Left cardiac atrium (tissue), 4 donors: ENCODE data around the gene CFAP73. TPM values are rescaled to one million over a fixed set of nuclear protein-coding genes. Genes with fewer than 3 reads are reported as not detected.

Experiments
- ATAC-seq, 2 donors: fragments of 200-7000 bp; cut with Tn5 transposase; one replicate each; pipeline ENCODE4 v1.9.1; 2020; ENCODE audit warnings: mild to moderate bottlenecking in 2 of 2, moderate library complexity in 2 of 2
- DNase-seq: peaks from one replicate; pipeline ENCODE4 v3.0.0-alpha.2; 2020
- intact Hi-C, 2 donors: fragments of 100-400 bp; cut with DNase I; formaldehyde crosslinking; loops; one replicate each; pipeline versions ENCODE4 v1.14.1 to v1.15.1; 2022 to 2023
- total RNA-seq, 2 donors: library from RNA; stranded (reverse); fragmentation: NEBNext Ultra II Directional; extraction: Animal tissue kit (Norgen Biotek cat#: 25700); gene quantifications; one replicate each; pipeline ENCODE4 v1.2.1, GENCODE V29; 2021
- donor health status: DM: no; HTN: yes; CAD: no.
- donor health status: DM: no; HTN: yes; CAD: no; lungs with severe emphysema.
- donor health status: DM: yes; HTN: yes; CAD: no.
- donor health status: Dilated cardiomyopathy.

Gene CFAP73
- total RNA-seq, 2 donors from 2014 or later: not detected

DNA sequence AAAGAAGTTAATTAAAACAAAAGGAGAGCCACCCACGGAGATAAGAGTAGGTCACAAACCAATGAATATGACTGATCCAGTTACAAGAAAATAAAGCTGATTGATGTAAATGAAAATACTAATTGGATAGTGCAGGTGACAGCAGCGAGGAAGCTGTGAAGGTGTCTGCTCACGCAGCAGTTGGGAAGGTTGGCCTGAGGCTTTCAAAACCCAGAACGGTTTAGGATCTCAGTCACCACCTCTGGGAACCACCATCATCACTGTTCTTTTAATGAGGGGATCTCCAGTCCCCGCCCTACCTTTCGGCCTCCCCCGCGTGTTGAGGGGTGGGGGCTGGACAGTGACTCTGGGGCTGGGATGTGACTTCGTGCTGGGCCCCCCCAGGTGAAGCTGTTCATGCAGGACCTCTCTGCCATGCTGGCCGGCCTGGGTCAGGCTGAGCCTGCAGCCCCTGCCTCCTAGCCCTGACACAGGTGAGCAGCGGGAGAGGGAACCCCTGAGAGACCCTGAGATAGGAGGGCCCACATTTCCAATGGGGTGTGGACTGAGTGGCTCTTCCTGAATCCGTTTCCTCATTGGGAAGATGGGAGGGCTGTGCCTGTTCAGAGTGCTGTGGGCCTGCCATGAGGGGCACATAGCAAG lies 7.8 kb downstream of the CFAP73 start:
- ATAC-seq (no peak), DNase-seq (no peak)
- intact Hi-C loops: loop anchor here in 1 of 2 donors (5.0 kb wide), 1 partner anchor 110 kb away; no protein-coding TSS in a partner anchor

DNA sequence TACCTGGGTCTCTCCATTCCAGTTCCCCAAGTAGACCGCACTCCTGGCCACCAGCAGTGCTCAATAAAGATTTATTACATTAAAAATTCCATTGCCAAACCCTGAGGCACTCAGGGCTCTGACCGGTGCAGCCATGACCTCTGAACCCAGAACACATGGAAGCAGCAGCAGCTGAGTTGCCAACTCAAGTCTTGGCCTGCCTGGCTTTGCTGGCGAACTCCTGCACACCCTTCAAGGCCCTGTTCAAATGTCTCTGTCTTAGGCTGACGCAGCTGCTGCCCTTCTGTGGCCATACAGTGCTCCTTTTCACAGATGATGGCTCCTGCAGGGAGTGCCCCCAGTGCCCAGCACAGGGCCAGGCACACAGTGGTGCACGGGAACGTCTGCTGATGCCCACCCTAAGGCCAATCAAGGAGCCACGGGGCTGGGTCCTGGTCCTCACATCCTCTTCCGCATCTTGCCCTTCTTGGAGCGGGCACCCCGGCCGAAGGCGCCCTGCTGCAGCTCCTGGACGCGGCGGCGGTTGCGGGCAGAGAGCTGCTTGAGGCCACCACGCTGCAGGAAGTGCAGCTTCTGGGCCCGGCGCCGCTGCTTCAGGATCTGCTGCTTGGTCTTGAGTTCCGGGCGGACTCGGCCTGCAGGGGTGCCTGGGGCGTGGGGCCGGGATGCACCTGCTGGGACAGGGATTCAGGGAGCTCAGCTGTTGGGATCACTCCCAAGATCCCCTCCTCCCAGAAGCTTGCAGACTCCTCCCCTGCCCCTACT lies 9.1 kb downstream of the CFAP73 start:
- ATAC-seq (no peak), DNase-seq (no peak)
- intact Hi-C loops: loop anchor here in 1 of 2 donors (5.0 kb wide), 1 partner anchor 111 kb away; no protein-coding TSS in a partner anchor

DNA sequence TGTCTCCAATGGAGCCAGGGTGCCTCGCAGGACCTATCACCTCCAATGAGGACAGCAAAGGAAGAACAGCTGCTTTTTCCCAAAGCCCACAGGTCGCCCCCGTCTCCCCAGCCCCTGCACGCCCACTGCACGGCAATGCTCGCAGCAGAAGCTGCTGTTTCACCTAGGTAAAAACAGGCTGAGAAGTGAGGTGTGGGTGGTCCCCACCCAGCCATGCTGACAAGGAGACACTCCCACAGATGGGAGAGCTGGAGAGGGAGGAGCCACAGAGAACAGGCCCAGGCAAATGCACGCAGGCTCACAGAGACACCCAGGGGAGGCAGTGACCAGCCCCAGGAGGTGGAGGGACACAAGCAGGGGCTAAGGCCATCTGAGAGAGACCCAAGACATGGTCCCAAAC lies 10.4 kb downstream of the CFAP73 start:
- intact Hi-C loops: loop anchor here in 1 of 2 donors (5.0 kb wide), 1 partner anchor 113 kb away; no protein-coding TSS in a partner anchor
- DNase-seq (no peak), ATAC-seq (no peak)

DNA sequence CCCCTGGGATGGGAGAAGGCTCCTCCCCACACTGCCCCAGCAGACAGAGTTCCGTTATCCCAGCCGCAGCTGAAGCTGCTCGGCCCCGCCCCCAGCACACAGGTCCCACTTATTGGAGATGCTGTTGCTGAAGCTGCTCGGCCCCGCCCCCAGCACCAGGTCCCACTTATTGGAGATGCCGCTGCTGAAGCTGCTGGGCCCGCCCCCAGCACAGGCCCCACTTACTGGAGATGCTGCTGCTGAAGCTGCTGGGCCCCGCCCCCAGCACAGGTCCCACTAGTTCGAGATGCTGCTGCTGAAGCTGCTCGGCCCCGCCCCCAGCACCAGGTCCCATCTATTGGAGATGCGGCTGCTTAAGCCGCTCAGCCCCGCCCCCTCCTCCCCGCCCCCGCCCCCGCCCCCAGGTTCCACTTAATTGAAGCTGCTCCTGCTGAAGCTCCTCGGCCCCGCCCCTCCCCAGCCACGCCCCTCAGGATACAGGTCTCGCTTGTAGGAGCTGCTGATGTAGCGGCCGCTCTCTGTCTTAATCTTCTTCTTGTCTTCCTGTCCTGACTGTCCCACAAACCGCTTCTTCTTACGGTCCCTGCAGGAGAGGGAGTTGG lies 12.0 kb downstream of the CFAP73 start:
- no peak for DNase-seq
- no peak for ATAC-seq
- intact Hi-C loops: no loop called here

DNA sequence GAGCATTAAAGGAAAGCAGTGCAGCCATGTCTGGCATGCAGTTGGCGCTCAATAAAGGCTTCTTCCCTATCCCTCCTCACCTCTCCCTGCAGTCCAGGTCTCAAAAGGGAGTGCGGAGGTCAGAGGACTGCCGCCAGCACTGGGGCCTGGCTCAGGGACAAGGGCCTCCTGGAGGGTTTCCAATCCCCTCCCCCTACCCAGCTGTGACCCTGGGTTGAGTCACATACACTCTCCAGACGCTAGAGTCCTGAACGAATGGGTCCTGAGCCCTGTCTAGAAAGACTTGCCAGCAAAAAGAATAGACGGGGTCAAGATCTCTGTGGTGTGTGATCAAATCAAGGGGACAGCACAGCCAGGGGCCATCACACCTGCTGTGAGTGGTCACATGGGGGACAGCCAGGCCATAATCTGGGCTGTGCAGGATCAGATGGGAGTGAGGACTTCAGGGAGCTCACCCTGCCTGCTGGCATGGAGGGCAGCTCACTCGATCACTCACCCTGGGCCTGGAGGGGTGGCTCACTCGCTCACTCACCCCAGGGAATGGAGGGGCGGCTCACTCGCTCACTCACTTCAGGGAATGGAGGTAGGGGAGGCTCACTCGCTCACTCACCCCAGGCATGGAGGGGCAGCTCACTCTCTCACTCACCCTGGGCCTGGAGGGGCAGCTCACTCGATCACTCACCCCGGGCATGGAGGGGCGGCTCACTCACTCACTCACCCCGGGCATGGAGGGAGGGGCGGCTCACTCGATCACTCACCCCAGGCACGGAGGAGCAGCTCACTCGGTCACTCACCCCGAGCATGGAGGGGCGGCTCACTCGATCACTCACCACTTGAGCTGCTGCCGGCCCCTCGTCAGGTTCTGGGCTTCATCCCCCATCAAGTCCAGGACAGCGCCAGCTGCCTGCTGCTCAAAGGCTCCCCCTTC lies 12.8 kb downstream of the CFAP73 start:
- intact Hi-C loops: no loop called here
- ATAC-seq (peak; percentile 60 to 66), DNase-seq (no peak)

DNA sequence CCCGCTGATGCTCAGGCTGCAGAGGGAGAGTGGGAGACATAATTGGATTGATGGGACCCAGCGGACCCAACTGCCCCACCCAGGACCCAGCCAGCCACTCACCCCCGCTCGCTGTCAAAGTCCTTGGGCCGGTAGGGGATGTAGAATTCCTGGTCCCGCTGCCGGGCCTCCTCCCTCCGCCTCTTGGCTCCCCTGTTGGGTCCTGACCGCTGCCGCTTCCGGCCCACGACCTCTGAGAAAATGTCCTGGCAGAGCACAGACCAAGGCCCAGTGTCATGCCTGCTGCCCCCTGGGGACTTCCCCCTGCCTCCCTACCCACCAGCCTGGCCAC lies 13.5 kb downstream of the CFAP73 start:
- ATAC-seq (no peak), DNase-seq (no peak)
- intact Hi-C loops: no loop called here

DNA sequence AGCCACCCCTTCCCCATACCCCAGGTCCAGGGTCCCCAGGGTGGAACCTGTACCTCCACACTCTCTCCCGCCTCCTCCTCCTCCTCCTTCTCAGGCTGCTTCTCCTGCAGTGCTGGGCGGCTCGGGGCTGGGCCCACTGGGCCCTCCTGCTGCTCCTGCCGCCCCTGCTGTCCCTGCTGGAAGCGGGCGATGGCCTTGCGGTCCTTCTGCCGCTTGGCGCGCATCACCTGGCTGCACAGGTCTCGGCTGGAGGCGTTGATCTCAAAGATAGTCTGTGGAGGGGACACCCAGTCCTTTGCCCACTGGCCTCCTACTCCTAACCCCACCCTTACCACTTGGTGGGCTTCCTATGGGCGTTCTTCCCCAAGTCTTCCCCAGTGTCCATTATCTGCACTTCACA lies 14.5 kb downstream of the CFAP73 start:
- ATAC-seq (no peak), DNase-seq (no peak)
- intact Hi-C loops: no loop called here

DNA sequence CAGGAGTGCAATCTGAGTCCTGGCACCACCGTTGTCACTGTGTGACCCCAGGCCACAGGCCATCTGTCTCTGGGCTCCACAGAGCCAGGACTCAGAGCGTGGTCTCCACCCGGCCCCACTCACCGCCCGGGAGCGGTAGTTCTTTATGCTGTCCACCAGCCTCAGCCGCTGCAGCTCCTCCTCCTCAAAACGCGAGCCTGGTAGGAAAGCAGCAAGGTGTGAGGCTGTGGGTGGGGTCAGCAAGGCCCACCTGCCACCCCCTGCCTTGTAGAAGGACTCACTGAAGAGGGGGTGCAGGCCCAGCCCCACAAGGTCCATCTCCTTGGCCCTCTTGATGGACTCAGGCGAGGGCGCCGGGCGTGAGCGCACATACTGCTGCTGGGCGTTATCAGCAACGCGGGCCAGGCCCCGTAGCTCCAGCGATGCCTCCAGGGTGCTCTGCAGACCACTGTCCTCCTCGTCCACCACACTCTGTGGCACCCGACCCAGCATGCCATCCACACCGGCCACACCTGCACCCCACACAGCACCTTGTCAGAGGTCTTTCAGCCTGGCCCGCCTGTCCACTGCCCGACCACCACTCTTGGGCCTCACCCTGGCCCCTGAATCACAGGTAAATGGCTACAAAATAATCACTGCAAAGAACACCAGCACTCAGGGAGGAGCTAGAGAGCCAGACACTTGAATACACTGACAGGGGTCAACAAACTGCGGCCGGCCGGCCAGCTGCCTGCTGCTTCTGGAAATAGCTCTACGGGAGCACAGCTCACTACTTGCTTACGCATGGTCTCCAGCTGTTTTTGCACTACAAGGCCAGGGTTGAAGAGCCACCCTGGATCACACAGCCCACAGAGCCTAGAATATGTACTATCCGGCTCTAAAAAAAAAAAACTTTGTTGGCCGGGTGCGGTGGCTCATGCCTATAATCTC lies 16.3 kb downstream of the CFAP73 start:
- DNase-seq (no peak), ATAC-seq (no peak)
- intact Hi-C loops: no loop called here

DNA sequence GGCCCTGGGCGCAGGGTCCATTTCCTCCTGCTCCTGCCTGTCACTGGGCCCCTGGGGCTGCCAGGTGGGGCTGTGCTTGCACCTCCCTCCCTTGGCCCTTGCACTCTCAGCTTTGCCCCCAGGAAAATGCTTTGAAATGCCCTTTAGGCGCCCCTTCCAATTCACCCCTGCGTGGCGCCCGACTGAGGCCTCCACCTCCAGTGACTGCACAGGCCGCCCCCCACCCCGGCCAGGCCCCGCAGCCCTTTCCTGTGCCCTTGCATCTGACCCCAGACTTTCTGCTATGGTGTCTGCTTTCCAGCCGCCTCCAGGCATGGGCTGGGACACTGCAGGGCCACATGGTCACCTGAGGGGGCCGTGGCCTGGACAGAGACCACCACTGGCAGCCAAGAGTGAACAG lies 18.3 kb downstream of the CFAP73 start:
- intact Hi-C loops: no loop called here
- ATAC-seq (no peak), DNase-seq (no peak)

DNA sequence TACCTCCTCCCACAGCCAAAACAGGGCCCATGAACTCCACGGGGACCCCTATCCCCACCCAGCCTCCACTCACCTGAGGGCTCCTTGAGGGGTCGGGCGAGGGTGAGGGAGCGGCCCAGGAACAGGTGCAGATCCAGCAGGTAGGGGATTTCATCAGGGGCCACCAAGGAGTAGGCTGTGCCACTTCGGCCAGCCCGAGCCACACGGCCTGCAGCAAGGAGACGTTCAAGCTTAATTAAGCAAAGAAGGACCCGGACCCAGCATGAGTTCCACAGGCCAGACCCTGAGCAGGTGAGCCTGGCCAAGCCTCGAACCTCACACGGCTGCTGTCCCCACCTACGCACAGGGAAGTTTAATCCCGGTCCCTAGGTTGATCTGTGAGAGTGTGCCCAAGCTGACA lies 20.2 kb downstream of the CFAP73 start:
- intact Hi-C loops: loop anchor here (5.0 kb wide), 2 partner anchors 122 to 177 kb away; no protein-coding TSS in a partner anchor
- ATAC-seq (no peak), DNase-seq (no peak)

DNA sequence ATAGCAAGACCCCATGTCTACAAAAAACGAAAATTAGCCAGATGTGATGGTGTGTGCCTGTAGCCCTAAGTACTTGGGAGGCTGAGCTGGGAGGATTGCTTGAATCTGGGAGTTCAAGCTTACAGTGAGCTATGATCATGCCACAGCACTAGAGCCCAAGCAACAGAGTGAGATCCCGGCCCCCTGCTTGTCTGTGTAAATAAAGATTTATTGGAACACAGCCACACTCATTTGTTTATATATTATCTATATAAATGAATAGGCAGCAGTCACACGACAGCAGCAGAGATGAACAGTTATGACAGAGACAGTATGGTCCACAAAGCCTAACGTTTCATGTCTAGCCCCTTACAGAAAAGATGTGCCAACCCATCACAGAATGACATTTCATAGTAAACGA lies 20.9 kb downstream of the CFAP73 start:
- intact Hi-C loops: loop anchor here (5.0 kb wide), 2 partner anchors 123 to 178 kb away; no protein-coding TSS in a partner anchor
- ATAC-seq: no peak
- DNase-seq: no peak

DNA sequence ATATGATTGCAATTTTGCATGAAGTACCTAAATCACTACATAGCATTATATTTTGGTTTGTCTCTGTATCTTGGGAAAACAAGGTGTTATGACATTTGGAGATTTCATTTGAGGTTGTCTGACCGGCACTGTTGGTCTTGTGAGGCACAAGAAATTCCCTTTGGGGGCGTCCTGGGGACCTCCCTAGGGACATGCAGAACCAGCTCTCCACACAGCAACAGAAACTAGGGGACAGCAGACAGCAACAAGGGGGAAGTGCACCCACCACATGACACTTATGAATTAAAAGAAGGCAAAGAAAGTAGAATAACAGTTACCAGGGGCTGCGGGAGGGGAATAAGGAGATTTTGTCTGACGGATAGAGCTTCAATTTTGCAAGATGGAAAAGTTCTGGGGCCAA lies 21.4 kb downstream of the CFAP73 start:
- DNase-seq (no peak), ATAC-seq (no peak)
- intact Hi-C loops: loop anchor here (5.0 kb wide), 2 partner anchors 124 to 179 kb away; no protein-coding TSS in a partner anchor

DNA sequence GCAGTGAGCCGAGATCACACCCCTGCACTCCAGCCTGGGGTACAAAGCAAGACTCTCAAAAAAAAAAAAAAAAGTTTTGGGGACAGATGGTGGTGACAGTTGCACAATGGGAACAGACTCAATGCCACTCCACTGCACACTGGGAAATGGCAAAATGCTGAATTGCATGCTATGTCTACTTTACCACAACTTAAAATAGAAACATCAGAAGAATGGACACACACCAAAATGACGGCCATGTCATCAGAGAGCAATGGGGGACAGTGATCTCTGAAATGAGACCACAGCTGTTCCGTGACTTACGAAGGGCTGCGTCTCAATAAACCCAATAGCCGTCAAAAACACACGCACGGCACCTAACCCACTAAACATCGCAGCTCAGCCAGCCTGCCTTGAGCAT lies 22.0 kb downstream of the CFAP73 start:
- DNase-seq: no peak
- no peak for ATAC-seq
- intact Hi-C loops: loop anchor here (5.0 kb wide), 2 partner anchors 124 to 179 kb away; no protein-coding TSS in a partner anchor

DNA sequence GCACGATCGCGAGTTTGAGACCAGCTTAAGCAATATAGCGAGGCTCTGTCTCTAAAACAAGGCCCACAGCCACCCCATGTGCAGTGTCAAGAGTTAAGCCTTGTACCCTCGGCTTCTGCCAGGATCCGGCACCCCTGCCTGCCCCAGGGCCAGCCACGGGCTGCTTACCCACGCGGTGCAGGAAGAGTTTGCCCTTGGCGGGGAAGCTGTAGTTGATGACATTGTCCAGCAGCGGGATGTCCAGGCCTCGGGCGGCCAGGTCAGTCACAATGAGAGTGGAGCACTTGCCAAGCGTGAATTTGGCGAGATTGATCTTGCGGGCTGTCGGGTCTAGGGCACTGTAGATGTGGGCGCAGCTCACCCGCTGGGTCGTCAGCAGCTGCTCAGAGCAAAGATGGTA lies 22.7 kb downstream of the CFAP73 start:
- ATAC-seq (no peak), DNase-seq (no peak)
- intact Hi-C loops: loop anchor here (5.0 kb wide), 2 partner anchors 125 to 180 kb away; no protein-coding TSS in a partner anchor

DNA sequence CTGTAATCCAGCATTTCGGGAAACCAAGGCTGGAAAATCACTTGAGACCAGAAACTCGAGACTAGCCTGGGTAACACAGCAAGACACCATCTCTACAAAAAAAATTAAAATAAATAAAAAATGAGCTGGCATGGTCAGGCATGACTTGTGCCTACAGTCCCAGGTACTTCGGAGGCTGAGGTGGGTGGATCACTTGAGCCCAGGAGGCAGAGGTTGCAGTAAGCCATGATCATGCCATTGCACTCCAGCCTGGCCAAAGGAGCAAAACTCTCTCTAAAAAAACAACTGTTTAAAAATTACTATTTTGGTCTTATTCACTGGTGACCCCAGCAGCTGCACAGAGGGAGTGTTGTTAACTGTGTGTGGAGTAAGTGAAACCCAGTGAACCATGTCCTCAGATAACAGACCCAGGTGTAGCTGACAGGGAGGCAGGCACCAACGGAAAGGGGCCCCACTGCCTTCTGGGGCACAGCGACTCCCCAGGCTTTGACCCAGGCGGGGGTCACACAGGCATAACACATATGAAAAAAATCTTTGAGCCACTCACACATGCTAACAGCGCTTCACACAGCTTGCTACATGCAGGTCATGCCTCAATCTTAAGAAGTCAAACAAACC lies 23.7 kb downstream of the CFAP73 start:
- no peak for DNase-seq
- intact Hi-C loops: loop anchor here (5.0 kb wide), 2 partner anchors 126 to 181 kb away; no protein-coding TSS in a partner anchor
- no peak for ATAC-seq

DNA sequence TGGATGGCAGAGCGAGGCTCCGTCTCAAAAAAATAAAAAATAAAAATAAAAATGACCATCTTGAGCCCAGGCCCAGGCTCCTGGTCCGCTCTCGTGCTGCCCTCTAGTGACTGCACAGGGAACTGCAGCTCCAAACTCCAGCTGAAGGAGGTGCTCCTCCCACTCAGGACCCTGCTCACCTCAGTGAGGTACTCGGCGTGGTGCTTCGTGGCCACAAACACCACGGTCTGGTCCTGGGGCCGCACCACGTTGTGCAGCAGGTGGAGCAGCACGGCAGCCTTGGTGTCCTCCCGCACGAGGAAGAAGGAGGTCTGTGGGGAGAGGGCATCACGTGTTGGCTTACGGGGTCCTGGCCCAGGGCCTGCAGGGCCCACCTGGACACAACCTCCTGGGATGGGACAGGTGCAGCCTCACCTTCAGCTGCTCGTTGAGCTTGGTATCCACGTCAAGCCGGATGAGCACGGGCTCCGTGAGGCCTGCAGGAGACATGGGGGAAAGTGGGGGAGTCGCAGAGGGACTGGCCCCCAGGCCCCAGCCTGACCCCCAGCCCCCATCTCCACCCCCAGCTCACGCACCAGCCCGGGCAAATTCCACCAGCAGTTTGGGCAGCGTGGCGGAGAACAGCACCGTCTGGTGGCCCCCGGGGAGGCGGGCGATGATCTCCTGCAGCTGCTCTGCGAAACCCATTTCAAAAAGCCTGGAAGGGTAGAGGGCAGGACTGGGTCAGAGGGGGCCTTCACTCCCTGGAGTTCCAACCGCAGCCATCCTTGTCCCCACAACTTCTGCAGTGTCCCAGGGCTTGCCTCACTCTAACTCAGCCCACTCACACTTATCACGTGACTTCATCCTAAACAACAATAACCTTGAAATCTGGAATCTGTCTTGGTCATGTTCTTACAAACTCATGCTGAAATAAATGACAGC lies 25.2 kb downstream of the CFAP73 start:
- DNase-seq (peak; percentile 70), ATAC-seq (peak; percentile 78 to 83)
- intact Hi-C loops: loop anchor here (2.0 to 5.0 kb wide), 3 partner anchors 126 to 182 kb away; no protein-coding TSS in a partner anchor
